ENCODE data around the gene ITPKC. TPM values are rescaled to one million over a fixed set of nuclear protein-coding genes. Genes with fewer than 3 reads are reported as not detected.
A peak's percentile ranks its signal among the peaks of the same experiment; 100 is the strongest.
"Not testable (repeated sequence)": the region's sequence is repeated elsewhere in the genome, so short reads cannot be mapped to it uniquely, and the experiment has no call there.

ITPKC gene
- total RNA-seq, 1 experiment from 2014 or later = 5.1 TPM

GRCh38 chr19:40766385-40766784 is 49.5 kb downstream of the ITPKC start:
- not testable (repeated sequence) for DNase-seq (ENCODE audit: low spot score)

GRCh38 chr19:40768869-40769268 is 52.0 kb downstream of the ITPKC start:
- no peak for DNase-seq (ENCODE audit: low spot score)

- not testable (repeated sequence) for DNase-seq (ENCODE audit: low spot score)
Measured at GRCh38 chr19:40771101-40771862, 54.4 kb downstream of the ITPKC start.

GRCh38 chr19:40774916-40775631 is 58.2 kb downstream of the ITPKC start, which contains the start of gene MIA:
Gene MIA (plus strand): TSS chr19:40775521. CDS start chr19:40775543, 22 bp downstream.
- DNase-seq (ENCODE audit: low spot score) = no peak

DNA sequence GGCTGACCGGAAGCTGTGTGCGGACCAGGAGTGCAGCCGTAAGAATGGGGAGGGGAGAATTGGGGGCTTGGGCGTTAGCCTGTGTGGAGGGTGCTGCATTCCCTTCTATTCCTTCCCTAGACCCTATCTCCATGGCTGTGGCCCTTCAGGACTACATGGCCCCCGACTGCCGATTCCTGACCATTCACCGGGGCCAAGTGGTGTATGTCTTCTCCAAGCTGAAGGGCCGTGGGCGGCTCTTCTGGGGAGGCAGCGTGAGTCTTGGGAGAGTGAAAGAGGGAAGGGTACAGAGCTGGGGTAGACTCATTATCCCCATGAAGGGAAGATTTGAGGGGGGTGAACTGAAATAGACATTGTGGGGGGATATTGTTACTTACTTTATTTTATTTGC is 58.7 kb downstream of the ITPKC start:
- DNase-seq (ENCODE audit: low spot score) = no peak

DNA sequence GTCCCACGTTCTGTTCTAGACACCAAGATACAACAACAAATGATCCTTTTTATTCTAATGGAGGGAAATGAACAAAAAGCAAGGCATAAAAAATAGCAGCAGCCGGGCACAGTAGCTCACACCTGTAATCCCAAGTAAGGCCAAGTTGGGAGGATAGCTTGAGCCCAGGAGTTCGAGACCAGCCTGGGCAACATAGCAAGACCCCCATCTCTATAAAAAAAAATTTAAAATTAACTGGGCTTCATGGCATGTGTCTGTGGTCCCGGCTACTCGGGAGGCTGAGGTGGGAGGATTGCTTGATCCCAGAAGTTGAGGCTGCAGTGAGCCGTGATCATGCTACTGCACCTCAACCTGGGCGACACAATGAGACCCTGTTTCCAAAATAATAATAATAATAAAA is 59.5 kb downstream of the ITPKC start:
- DNase-seq (ENCODE audit: low spot score) = no peak

GRCh38 chr19:40776932-40777644 is 60.2 kb downstream of the ITPKC start:
- DNase-seq (ENCODE audit: low spot score) = peak; percentile 93

DNA sequence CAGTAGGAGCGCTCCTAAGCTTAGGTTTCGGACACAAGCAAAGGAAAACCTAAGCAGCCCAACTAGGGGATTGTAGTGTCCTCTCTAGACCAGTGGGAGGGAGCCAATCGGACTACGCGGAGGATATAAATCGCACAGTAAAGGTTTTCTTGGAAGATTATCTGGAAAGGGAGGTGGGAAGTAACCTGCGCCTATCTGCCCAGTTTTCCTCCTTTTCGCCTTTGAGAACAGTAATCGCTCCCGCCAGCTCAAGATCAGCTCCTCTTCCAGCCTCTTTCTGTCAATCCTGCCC is 60.7 kb downstream of the ITPKC start:
- DNase-seq (ENCODE audit: low spot score) = no peak

DNA sequence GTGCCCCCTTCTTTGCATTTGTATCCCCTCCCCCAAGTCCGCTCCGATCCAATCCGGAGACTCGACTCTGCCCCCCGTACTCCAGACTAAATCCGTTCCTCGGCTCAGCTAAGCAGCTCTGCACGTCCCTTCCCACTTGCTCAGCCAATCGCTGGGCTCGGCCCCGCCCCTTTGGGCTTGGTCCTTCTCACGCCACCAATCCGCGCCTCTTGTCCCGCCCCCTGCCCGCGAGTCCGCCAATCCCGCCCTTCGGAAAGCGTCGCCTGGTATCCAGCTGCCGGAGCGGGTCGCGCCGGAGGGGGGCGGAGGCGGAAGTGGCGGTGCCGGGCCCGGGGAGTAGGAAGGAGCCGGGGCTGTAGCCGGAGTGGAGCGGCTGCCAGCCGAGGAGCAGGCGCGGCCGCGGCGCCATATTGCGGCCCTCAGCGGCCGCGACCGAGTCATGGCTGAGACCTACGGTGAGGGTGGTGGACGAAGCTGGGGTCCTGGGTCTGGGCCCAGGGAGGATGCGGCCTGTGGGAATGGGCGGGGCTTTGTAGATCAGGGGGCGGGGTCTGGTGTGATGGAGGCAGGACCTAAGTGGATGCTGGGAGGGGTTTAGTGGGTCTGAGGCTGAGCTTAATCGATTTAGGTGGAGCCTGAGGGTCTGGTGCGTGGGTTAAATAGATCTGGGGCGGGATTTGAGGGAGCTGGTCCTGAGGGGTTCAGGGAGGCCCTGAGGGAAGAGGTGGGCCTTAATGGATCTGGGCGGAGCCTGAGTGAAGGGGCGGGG is 61.2 kb downstream of the ITPKC start, which contains the start of gene RAB4B:
TSS of gene RAB4B (plus strand) at position 311 of the 769 bp plus-strand sequence. CDS start at position 440, 129 bp downstream.
- DNase-seq (ENCODE audit: low spot score) = peak; percentile 99

- DNase-seq (ENCODE audit: low spot score) = no peak
Measured at GRCh38 chr19:40778706-40779284, 61.9 kb downstream of the ITPKC start.

GRCh38 chr19:40780582-40780981 is 63.7 kb downstream of the ITPKC start:
- no peak for DNase-seq (ENCODE audit: low spot score)

DNA sequence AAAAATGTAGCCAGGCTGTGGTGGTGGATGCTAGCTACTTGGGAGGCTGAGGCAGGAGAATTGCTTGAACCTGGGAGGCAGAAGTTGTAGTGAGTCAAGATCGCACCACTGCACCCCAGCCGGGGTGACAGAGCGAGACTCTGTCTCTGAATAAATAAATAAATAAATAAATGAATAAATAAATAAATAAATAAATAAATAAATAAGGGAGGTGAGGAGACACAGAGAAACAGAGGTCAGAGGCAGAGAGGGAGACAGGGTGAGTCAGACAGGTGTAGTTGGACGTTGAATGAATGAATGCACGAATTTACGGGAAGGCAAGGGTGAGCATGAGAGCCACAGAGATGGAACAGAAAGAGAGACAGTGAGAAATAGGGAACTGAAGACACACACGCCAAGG is 64.2 kb downstream of the ITPKC start:
- no peak for DNase-seq (ENCODE audit: low spot score)

DNA sequence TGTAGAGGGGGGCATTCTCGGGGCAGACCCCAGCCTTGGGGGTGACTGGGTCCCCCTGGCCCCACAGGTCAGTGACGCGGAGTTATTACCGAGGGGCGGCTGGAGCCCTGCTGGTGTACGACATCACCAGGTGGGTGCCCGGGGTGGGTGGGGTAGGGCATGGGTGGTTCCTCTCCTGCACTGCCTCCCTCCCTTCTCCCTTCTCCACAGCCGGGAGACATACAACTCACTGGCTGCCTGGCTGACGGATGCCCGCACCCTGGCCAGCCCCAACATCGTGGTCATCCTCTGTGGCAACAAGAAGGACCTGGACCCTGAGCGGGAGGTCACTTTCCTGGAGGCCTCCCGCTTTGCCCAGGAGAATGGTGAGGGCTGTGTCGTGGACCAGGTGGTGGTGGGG is 66.8 kb downstream of the ITPKC start:
- no peak for DNase-seq (ENCODE audit: low spot score)

DNA sequence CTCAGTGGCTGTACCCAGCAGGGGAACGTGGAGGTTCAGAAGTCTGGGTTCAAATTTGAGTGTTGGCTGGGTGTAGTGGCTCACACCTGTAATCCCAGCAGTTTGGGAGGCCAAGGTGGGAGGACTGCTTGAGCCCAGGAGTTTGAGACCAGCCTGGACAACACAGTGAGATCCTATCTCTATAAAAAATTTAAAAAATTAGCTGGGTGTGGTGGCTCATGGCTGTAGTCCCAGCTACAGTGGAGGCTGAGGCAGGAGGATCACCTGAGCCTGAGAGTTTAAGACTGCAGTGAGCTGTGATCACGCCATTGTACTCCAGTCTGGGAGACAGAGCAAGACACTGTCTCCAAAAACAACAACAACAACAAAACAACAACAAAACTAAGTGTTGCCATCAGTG is 67.2 kb downstream of the ITPKC start:
- not testable (repeated sequence) for DNase-seq (ENCODE audit: low spot score)

- DNase-seq (ENCODE audit: low spot score) = no peak
Measured at GRCh38 chr19:40785526-40785925, 68.6 kb downstream of the ITPKC start.

GRCh38 chr19:40786060-40787037 is 69.4 kb downstream of the ITPKC start:
- DNase-seq (ENCODE audit: low spot score) = no peak
